Heart right ventricle (tissue), 16 donors: ENCODE measurements around the gene CCDC183. TPM values are rescaled to one million over a fixed set of nuclear protein-coding genes. Genes with fewer than 3 reads are reported as not detected.
"Not testable (repeated sequence)": the region's sequence is repeated elsewhere in the genome, so short reads cannot be mapped to it uniquely, and the experiment has no call there.

Source experiments
- ATAC-seq, 8 donors: fragments of 200-7000 bp; cut with Tn5 transposase; one replicate each; pipeline ENCODE4 v1.9.1; 2020; ENCODE audit warnings: mild to moderate bottlenecking in 8 of 8, moderate library complexity in 8 of 8, moderate number of reproducible peaks in 1 of 8
- DNase-seq, 2 donors: peaks; one replicate each; pipeline ENCODE4 v3.0.0-alpha.2; 2020
- H3K27ac ChIP-seq, 10 donors: fragments of 200-600 bp; sonication (generic) in 2 of 10; one replicate each; pipeline versions ENCODE4 v1.5.0 to v1.8.0; 2020 to 2022; ENCODE audit warnings: mild to moderate bottlenecking in 3 of 10
- H3K27me3 ChIP-seq, 7 donors: fragments of 200-600 bp; one replicate each; pipeline ENCODE4 v1.8.0; 2021 to 2022; ENCODE audit warnings: mild to moderate bottlenecking in 2 of 7
- H3K36me3 ChIP-seq, 9 donors: fragments of 200-600 bp; sonication (generic) in 1 of 9; one replicate each; pipeline versions ENCODE4 v1.5.0 to v1.8.0; 2020 to 2022; ENCODE audit warnings: mild to moderate bottlenecking in 2 of 9
- H3K4me1 ChIP-seq, 9 donors: fragments of 200-600 bp; sonication (generic) in 1 of 9; one replicate each; pipeline versions ENCODE4 v1.5.0 to v1.8.0; 2020 to 2022; ENCODE audit warnings: mild to moderate bottlenecking in 4 of 9
- H3K4me3 ChIP-seq, 10 donors: fragments of 200-600 bp; sonication (generic) in 2 of 10; one replicate each; pipeline versions ENCODE4 v1.5.0 to v1.8.0; 2020 to 2022; ENCODE audit warnings: mild to moderate bottlenecking in 7 of 10, moderate library complexity in 2 of 10
- H3K9me3 ChIP-seq, 11 donors: fragments of 200-600 bp in 10 of 11; sonication (generic) in 2 of 11; one replicate each; pipeline versions ENCODE4 v1.5.0 to v1.8.0; 2013 to 2022; ENCODE audit warnings: mild to moderate bottlenecking in 2 of 11, control low read depth in 1 of 11, moderate library complexity in 1 of 11
- WGBS, 2 donors: extraction: QIAGEN DNeasy Blood & Tissue Kit; methylation state at CpG; one replicate each; pipeline ENCODE4 v1.1.7; 2013; ENCODE audit warnings: inconsistent platforms in 1 of 2; 5-methylcytosine and 5-hydroxymethylcytosine counted together
- intact Hi-C, 10 donors: fragments of 100-400 bp; cut with DNase I; formaldehyde crosslinking; loops; one replicate each; pipeline versions ENCODE4 v1.11.1 to v1.14.2; 2022
- polyA plus RNA-seq, 2 donors: library from polyadenylated mRNA; stranded (reverse); fragments of 200-250 nt; gene quantifications; one replicate each; pipeline ENCODE4 v1.2.3, GENCODE V29; 2013
- total RNA-seq, 10 donors: library from RNA; stranded (reverse); fragmentation: NEBNext Ultra II Directional in 3 of 10; extraction: Animal tissue kit (Norgen Biotek cat#: 25700) in 3 of 10; gene quantifications; one replicate each; pipeline versions ENCODE4 v1.2.1 to v1.2.4, GENCODE V29; 2021 to 2023
- TF ChIP-seq, protein P1 (sequence below), 9 donors: fragments of 200-600 bp; sonication (generic) in 2 of 9; IDR thresholded peaks; one replicate each; pipeline versions ENCODE4 v1.5.0 to v1.8.0; 2021 to 2022; ENCODE audit warnings: antibody characterized with exemption in 9 of 9, mild to moderate bottlenecking in 5 of 9, moderate library complexity in 1 of 9
- donor health status: Arrhythmogenic right ventricular cardiomyopathy.
- donor health status: ischemic (EF 13 %, LVEDD 7.1; RV severe dilation, severe dysfunction).
- donor health status: healthy with polysubstance abuse.
- donor health status: DM: no; HTN: yes; CAD: no.
- donor health status: DM: no; HTN: no; CAD: no.
- donor health status: ischemic (EF 25% LVEDD 6.9; RV normal size, moderate dysfunction).
- donor health status: ischemic (EF 25% LVEDD 5.7; RV mildly dilated, moderate dysfunction).
- donor health status: healthy.
- donor health status: DM: yes; HTN: yes; CAD: no.
- donor health status: Ischemic cardiomyopathy.
- donor health status: ischemic (EF 35%, LVEDD 5.7; RV mildly dilated, moderate dysfunction).
- donor health status: nonischemic (EF 11% LVEDD 7.7; RV severe dilation, severe dysfunction).
- donor health status: DM: yes; HTN: yes; CAD: no.
- donor health status: PGD.
- donor health status: ischemic (EF 29% LVEDD 5.4; RV normal size, mild dysfunction).
- donor health status: nonischemic (EF 23%, LVEDD 6.1; RV moderate dilation, normal function).

CCDC183 gene
- total and polyA plus RNA-seq, 12 donors = 0.49 to 9.2 (median 1.1) TPM

DNA sequence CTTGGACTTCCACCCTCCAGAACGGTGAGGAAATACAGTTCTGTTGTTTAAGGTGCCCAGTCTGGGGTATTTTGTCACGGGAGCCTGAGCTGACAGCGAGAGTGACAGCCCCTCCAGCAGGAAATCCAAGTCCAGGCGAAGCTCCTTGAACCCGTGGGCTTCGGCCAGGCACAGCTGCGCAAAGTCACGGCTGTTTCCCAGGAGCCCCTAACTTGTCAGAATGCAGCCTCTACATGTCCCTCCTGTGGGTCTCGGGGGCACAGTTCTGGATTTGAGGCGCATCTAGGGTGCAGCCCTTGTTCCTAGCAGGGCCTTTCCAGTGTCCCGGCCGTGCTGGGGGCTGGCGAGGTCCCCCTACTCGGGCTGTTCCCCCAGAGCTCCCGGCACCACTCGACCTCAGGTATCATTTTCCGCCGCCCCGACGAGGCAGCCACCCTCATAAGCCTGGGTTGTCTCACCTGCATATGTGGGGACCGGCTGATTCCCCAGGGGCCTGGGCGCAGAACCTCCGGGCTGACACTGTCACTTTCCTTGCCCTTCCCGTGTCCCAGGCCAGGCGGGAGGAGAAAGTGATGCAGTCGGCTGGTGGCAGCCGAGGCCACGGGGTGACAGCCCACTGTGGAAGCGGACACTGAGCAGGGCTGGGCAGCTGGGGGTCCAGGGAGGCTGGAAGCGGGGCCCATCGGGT lies 42.6 kb upstream of the CCDC183 start:
- Histone ChIP-seq H3K4me3 (no peak overlapping the region), H3K27me3 (no peaks in the 10 kb centered on the region), H3K9me3 (peaks cover 0 to 18% (median 0%) of the 10 kb centered on the region in 11 donors), H3K27ac (no peak overlapping the region), H3K4me1 (peaks cover 8 to 20% (median 17%) of the 10 kb centered on the region in 9 donors), H3K36me3 (no peaks in the 10 kb centered on the region)
- 88 to 89% methylated on average over 31 of the region's 31 CpGs for WGBS, 2 donors
- TF ChIP-seq, protein P1, sequence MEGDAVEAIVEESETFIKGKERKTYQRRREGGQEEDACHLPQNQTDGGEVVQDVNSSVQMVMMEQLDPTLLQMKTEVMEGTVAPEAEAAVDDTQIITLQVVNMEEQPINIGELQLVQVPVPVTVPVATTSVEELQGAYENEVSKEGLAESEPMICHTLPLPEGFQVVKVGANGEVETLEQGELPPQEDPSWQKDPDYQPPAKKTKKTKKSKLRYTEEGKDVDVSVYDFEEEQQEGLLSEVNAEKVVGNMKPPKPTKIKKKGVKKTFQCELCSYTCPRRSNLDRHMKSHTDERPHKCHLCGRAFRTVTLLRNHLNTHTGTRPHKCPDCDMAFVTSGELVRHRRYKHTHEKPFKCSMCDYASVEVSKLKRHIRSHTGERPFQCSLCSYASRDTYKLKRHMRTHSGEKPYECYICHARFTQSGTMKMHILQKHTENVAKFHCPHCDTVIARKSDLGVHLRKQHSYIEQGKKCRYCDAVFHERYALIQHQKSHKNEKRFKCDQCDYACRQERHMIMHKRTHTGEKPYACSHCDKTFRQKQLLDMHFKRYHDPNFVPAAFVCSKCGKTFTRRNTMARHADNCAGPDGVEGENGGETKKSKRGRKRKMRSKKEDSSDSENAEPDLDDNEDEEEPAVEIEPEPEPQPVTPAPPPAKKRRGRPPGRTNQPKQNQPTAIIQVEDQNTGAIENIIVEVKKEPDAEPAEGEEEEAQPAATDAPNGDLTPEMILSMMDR (IDR thresholded peaks at IDR 0.05) = no peak
- intact Hi-C loops = no loop called here
- DNase-seq (no peak), ATAC-seq (no peak)

DNA sequence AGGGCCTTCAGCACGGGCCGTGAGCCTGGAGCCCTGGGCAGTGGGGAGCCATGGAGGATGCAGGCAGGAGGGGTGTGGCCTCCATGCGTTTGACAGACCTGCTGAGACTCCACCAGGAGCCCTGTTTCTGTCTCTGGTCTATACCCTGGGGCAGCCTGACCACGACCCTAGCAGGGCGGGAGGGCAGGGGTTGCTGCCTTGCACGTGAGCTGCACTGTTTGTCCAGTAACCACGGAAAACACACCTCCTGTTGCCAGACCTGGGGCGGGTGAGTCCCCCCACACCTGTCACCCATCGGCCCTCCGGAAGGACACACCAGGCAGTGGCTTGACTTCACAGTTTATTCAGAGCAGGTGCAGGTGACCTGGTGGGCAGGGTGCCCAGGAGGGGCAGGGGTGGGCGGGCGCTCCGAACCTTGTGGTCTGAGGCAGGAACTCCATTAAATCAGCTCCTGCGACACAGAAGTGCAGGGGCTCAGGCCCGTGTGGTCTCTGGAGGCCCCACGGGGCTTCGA lies 42.0 kb upstream of the CCDC183 start:
- Histone ChIP-seq H3K4me1 (peaks cover 2 to 14% (median 11%) of the 10 kb centered on the region in 9 donors), H3K27ac (no peak overlapping the region), H3K9me3 (peaks cover 0 to 18% (median 0%) of the 10 kb centered on the region in 11 donors), H3K27me3 (no peaks in the 10 kb centered on the region), H3K36me3 (no peaks in the 10 kb centered on the region), H3K4me3 (no peak overlapping the region)
- 84 to 85% methylated on average over 17 of the region's 17 CpGs for WGBS, 2 donors
- TF ChIP-seq, protein P1 (IDR thresholded peaks at IDR 0.05) = no peak
- DNase-seq (no peak), ATAC-seq (peak in 1 of 8 donors; percentile 11)
- intact Hi-C loops = no loop called here

DNA sequence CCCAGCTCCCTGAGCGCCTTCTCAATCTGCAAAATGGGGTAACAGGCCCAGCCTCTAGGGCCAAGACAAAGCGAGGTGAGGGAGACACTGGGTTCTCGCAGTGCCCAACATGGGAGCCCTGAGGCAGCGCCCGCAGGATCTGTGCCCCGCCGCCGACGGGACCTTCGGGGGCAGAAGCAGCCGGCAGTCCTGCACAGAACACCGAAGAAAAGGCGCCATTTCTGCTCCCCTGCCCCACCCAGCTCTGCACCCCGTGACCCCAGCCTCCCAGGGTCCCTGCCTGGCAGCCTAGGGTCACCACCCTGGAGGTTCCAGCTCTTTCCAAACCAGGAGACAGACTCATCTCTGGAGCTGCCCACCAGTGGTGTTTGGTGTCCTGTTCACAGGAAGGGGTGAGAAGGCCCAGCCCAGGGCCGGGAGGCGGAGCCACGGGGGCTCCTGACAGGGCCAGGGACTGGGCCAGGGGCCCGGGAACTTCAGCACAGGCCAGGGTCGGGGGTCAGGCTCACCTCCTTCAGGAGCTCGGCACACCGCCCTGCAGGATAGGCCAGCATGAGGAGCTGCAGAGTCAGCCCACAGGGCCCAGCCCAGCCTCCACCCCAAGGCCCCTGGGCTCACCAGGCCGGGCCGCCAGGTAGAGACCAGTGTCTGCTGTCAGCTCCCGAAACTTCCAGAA lies 41.4 kb upstream of the CCDC183 start:
- H3K27ac ChIP-seq = no peak overlapping the region
- peaks cover 0 to 8% (median 5%) of the 10 kb centered on the region in 9 donors for H3K4me1 ChIP-seq
- intact Hi-C loops = no loop called here
- H3K4me3 ChIP-seq = no peak overlapping the region
- DNase-seq (no peak), ATAC-seq (peak in 2 of 8 donors; percentile 3 to 7)
- peaks cover 0 to 18% (median 0%) of the 10 kb centered on the region in 11 donors for H3K9me3 ChIP-seq
- WGBS, 2 donors = 83 to 84% methylated on average over 23 to 24 of the region's 24 CpGs
- TF ChIP-seq, protein P1 (IDR thresholded peaks at IDR 0.05) = no peak
- H3K36me3 ChIP-seq = no peaks in the 10 kb centered on the region
- no peaks in the 10 kb centered on the region for H3K27me3 ChIP-seq

DNA sequence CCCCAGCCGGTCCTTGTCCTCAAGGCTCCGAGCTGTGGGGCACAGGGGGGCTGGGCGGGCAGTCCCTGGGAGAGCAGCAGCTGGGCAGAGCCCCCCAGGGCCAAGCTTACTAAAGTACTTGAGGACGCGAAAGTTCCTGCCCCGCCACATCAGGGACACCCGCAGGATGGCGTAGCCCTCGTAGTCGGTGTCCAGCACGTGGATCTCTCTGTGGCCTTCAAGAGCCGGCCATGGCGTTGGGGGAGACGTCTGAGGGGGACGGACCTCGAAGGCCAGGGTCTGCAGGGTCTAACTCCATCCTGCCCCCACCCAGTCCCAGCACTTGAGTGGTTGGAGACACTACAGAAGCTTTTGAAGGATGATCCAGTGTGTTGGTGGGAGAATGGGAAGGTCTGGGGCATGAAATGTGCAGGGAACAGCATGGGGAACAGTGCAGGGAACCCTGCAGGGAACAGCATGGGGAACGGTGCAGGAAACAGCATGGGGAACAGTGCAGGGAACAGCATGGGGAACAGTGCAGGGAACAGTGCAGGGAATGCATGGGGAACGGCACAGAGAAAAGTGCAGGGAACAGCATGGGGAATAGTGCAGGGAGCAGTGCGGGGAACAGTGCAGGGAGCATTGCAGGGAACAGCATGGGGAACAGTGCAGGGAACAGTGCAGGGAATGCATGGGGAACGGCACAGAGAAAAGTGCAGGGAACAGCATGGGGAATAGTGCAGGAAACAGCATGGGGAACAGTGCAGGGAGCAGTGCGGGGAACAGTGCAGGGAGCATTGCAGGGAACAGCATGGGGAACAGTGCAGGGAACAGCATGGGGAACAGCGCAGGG lies 40.6 kb upstream of the CCDC183 start:
- ATAC-seq = not testable (repeated sequence)

More for the DNA sequence above, 40.6 kb upstream of the CCDC183 start:
- 89 to 93% methylated on average over 22 of the region's 22 CpGs for WGBS, 2 donors
- H3K9me3 ChIP-seq = peaks cover 0 to 18% (median 0%) of the 10 kb centered on the region in 11 donors
- H3K4me1 ChIP-seq, DNase-seq, H3K27ac ChIP-seq, intact Hi-C loops, H3K4me3 ChIP-seq, H3K27me3 ChIP-seq, H3K36me3 ChIP-seq: not testable (repeated sequence)
